SH-SY5Y (cell line): Measurements from ENCODE around the gene JHY.

Experiments
- GATA2 ChIP-seq: IDR thresholded peaks from 2 replicates; pipeline ENCODE4 v1.6.1; 2011; ENCODE audit warnings: mild to moderate bottlenecking, low read depth, low read length
- GATA3 ChIP-seq: IDR thresholded peaks from 2 replicates; pipeline ENCODE4 v1.6.1; 2011; ENCODE audit warnings: low read depth, mild to moderate bottlenecking, low read length, moderate library complexity

The JHY gene

GRCh38 chr11:122895563-122895962 lies 13.0 kb downstream of the JHY start:
- TF ChIP-seq GATA3 (no peak), GATA2 (no peak)

- TF ChIP-seq GATA3 (no peak), GATA2 (no peak)
Measured at GRCh38 chr11:122897606-122898210, 15.1 kb downstream of the JHY start.

DNA sequence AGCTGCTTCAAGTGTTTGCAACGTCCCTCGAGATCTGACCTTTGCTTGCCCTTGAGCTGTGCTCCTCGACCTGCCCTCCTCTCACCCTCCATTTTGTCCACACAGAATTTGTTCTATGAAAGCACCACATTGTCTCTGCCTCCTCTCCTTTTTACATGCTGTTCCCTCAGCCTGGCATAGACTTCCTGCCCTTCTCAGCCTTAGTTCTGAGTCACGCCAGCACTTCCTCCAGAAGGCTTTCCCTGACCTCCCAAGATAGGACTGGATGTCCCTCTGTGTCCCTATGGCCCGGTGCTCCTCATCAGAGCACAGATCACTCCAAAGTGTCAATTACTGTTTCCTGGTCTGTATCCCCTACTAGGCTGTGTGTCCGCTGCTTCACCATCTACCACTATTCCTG lies 16.2 kb downstream of the JHY start:
- TF ChIP-seq GATA3: no peak
- no peak for TF ChIP-seq GATA2

DNA sequence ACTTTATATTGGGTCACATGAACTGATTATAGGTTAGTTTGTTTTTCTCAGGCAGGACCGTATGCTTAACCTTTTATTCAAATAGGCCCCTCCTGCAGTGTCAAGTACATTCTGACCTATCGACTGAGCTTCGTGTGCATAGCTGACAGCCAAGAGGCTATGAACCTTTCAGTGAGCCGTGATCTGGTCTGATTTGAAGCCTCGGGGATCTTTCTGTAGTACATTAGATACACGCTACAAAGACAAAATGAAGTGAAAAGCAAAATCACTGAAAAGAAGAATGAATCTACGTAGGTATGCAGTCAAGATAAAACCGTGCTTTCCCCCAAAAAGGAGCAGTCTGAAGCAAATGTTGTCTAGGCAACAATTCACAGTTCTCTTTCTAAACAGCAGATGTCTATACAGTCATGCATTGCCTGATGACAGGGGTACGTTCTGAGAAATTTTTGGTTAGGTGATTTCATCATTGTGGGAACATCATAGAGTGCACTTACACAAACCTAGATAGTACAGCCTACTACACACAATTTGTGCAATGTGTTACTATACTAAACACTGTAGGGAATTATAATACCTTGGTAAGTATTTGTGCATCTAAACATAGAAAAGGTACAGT lies 18.1 kb downstream of the JHY start:
- no peak for TF ChIP-seq GATA2
- no peak for TF ChIP-seq GATA3

- no peak for TF ChIP-seq GATA2
- no peak for TF ChIP-seq GATA3
Measured at GRCh38 chr11:122902951-122903350, 20.4 kb downstream of the JHY start.

DNA sequence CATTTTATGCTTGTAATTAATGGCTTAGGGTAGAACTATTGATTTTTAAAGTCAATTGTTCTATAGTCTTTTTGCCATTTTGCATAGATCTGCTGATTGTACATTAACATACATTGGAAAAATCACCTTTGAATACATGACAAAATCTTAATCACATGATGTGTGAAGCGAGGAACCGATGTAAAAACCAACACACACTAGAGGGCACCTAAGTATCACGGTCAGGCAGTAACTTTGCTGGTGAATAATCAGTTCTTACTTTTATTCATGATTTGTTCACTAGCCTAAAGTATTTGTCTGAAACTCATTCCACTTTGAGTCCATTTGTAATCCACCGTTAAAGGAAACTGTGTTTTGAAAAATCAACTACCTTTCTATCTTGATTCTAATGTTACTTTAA lies 28.2 kb downstream of the JHY start:
- TF ChIP-seq GATA3: no peak
- TF ChIP-seq GATA2: no peak

- no peak for TF ChIP-seq GATA2
- no peak for TF ChIP-seq GATA3
Measured at GRCh38 chr11:122917311-122917710, 34.8 kb downstream of the JHY start.

- no peak for TF ChIP-seq GATA2
- no peak for TF ChIP-seq GATA3
Measured at GRCh38 chr11:122918734-122919133, 36.2 kb downstream of the JHY start.

- TF ChIP-seq GATA2: no peak
- no peak for TF ChIP-seq GATA3
Measured at GRCh38 chr11:122920579-122920978, 38.0 kb downstream of the JHY start.

DNA sequence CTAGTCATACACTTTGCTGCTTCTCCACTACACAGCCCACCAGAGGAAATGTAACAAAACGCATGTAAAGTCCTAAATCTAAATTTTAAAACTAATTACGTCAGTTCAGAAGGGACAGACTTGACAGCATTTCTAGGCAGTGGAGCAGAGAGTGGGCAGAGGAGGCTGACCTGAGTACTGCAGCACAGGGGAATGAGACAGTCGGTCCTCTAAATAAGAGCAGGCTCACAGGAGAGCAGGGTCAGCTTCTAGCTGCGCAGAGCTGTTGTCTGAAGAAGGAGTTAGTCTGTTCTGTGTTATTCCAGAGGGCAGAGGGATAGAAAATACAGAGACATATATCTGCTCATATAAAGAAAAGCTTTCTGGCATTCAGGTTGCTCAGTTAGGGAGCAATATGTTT lies 40.3 kb downstream of the JHY start:
- no peak for TF ChIP-seq GATA3
- TF ChIP-seq GATA2: no peak

GRCh38 chr11:122923302-122923701 lies 40.7 kb downstream of the JHY start:
- no peak for TF ChIP-seq GATA3
- TF ChIP-seq GATA2: peak; percentile 33; the same call in 1 of the 2 replicates

- TF ChIP-seq GATA2 (no peak), GATA3 (no peak)
Measured at GRCh38 chr11:122931510-122931909, 49.0 kb downstream of the JHY start.

GRCh38 chr11:122933416-122933815 lies 50.9 kb downstream of the JHY start:
- TF ChIP-seq GATA3 (no peak), GATA2 (no peak)

GRCh38 chr11:122937983-122938382 lies 55.4 kb downstream of the JHY start:
- TF ChIP-seq GATA3 (no peak), GATA2 (no peak)

- TF ChIP-seq GATA2: no peak
- no peak for TF ChIP-seq GATA3
Measured at GRCh38 chr11:122938557-122938956, 56.0 kb downstream of the JHY start.
